SK-N-SH treated with all-trans-retinoic acid at 6 μM for 48 hours (cell line): Measurements from ENCODE around the gene LHFPL3.

Source experiments
- ATAC-seq: fragments of 200-7000 bp; cut with Tn5 transposase; 3 replicates; pipeline ENCODE4 v1.9.1; 2020; ENCODE audit warnings: mild to moderate bottlenecking, moderate library complexity
- ARNTL ChIP-seq: fragments of 450-650 bp; formaldehyde crosslinking; IDR thresholded peaks from 2 replicates; pipeline ENCODE4 v1.5.0; 2020; ENCODE audit warnings: low read depth, mild to moderate bottlenecking, moderate library complexity, borderline replicate concordance
- CSRNP3 ChIP-seq: fragments of 250-450 bp; sonication (Bioruptor Pico); IDR thresholded peaks from 2 replicates; pipeline ENCODE4 v1.5.1; 2021; ENCODE audit warnings: mild to moderate bottlenecking, moderate library complexity
- ESRRG ChIP-seq: fragments of 250-450 bp; sonication (Bioruptor Pico); IDR thresholded peaks from 2 replicates; pipeline ENCODE4 v1.6.1; 2021; ENCODE audit warnings: mild to moderate bottlenecking
- GLIS3 ChIP-seq: fragments of 250-450 bp; sonication (Bioruptor Pico); IDR thresholded peaks from 2 replicates; pipeline ENCODE4 v1.5.0; 2020; ENCODE audit warnings: mild to moderate bottlenecking, moderate library complexity
- ISL1 ChIP-seq: fragments of 250-450 bp; sonication (Bioruptor Pico); IDR thresholded peaks from 2 replicates; pipeline ENCODE4 v2.1.2; 2022; ENCODE audit warnings: mild to moderate bottlenecking, moderate library complexity
- OSR1 ChIP-seq: fragments of 250-450 bp; sonication (Bioruptor Pico); IDR thresholded peaks from 2 replicates; pipeline ENCODE4 v1.8.0; 2022; ENCODE audit warnings: moderate library complexity, mild to moderate bottlenecking, inconsistent platforms
- PPARA ChIP-seq: fragments of 250-450 bp; sonication (Bioruptor Pico); IDR thresholded peaks from 2 replicates; pipeline ENCODE4 v1.5.0; 2020; ENCODE audit warnings: mild to moderate bottlenecking, borderline replicate concordance
- RARB ChIP-seq: fragments of 250-450 bp; sonication (Bioruptor Pico); IDR thresholded peaks from 2 replicates; pipeline ENCODE4 v1.8.0; 2021; ENCODE audit warnings: mild to moderate bottlenecking, moderate library complexity
- SNAI2 ChIP-seq: fragments of 250-450 bp; sonication (Bioruptor Pico); IDR thresholded peaks from 2 replicates; pipeline ENCODE4 v1.5.0; 2020; ENCODE audit warnings: mild to moderate bottlenecking, moderate library complexity
- TCF4 ChIP-seq: fragments of 250-450 bp; sonication (Bioruptor Pico); IDR thresholded peaks from 2 replicates; pipeline ENCODE4 v1.8.0; 2021; ENCODE audit warnings: mild to moderate bottlenecking, moderate library complexity, borderline replicate concordance
- TSHZ2 ChIP-seq: fragments of 250-450 bp; sonication (Bioruptor Pico); IDR thresholded peaks from 2 replicates; pipeline ENCODE4 v1.5.0; 2020; ENCODE audit warnings: mild to moderate bottlenecking, moderate library complexity
- ZC3H10 ChIP-seq: fragments of 250-450 bp; sonication (Bioruptor Pico); IDR thresholded peaks from 2 replicates; pipeline ENCODE4 v1.5.1; 2021; ENCODE audit warnings: mild to moderate bottlenecking, moderate library complexity
- ZFP3 ChIP-seq: fragments of 250-450 bp; sonication (Bioruptor Pico); IDR thresholded peaks from 2 replicates; pipeline ENCODE4 v1.5.0; 2020; ENCODE audit warnings: mild to moderate bottlenecking, moderate library complexity
- ZNF565 ChIP-seq: fragments of 450-650 bp; formaldehyde crosslinking; conservative IDR thresholded peaks from 2 replicates; pipeline ENCODE4 v1.5.0; 2020; ENCODE audit warnings: low read depth, mild to moderate bottlenecking, moderate library complexity
- ZNF70 ChIP-seq: fragments of 450-650 bp; formaldehyde crosslinking; IDR thresholded peaks from 2 replicates; pipeline ENCODE4 v1.5.0; 2020; ENCODE audit warnings: mild to moderate bottlenecking, moderate library complexity
- TF ChIP-seq, protein P1 (sequence below): fragments of 250-450 bp; sonication (Bioruptor Pico); IDR thresholded peaks from 2 replicates; pipeline ENCODE4 v1.8.0; 2021; ENCODE audit warnings: low read depth, mild to moderate bottlenecking, moderate library complexity, borderline replicate concordance
- TF ChIP-seq, protein P2 (sequence below): fragments of 250-450 bp; sonication (Bioruptor Pico); IDR thresholded peaks from 2 replicates; pipeline ENCODE4 v1.8.0; 2020; ENCODE audit warnings: mild to moderate bottlenecking, moderate library complexity, borderline replicate concordance

LHFPL3 gene

DNA sequence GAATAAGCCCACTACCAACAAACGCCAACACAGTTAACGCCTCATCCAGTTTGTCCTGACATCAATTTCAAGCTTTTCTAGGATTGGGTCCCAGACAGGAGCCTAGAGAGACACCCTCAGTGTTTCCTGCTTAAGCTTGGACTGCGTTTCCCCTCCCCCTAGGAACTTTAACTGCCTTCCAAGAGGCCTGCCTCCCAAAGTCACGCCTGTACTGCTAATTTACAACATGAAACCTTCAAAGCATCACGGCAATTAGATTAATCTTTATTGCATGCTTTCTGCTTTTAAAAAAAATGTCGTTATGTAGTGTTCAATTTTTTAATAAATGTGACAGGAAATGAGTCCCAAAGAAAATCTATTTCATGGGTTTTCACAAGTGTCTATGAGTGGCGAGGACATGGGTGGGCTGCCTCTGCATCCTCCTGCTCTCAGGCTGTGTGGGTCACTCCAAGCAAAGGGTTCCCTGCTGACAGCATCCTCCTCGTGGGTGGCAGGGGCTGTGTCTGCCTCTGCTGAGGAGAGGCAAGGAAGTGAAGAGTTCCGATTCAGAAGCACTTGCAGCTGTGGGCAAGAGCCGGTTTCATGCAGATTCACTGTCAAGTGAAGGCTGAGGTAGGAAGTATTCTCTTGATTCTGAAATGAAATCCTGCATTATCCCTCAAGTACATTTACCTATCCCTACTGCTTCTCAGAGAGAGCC is 492.6 kb downstream of the LHFPL3 start:
- TF ChIP-seq SNAI2 (no peak), GLIS3 (CRISPR knock-in tag) (no peak), ZFP3 (CRISPR knock-in tag) (no peak), ESRRG (no peak)
- ATAC-seq: no peak

- ATAC-seq: no peak
- TF ChIP-seq PPARA (CRISPR knock-in tag) (no peak), ZNF565 (no peak), RARB (CRISPR knock-in tag) (no peak), OSR1 (CRISPR knock-in tag) (no peak), ZFP3 (CRISPR knock-in tag) (no peak), TSHZ2 (CRISPR knock-in tag) (no peak), ARNTL (CRISPR knock-in tag) (no peak), CSRNP3 (no peak), TCF4 (no peak)
- TF ChIP-seq, protein P1, sequence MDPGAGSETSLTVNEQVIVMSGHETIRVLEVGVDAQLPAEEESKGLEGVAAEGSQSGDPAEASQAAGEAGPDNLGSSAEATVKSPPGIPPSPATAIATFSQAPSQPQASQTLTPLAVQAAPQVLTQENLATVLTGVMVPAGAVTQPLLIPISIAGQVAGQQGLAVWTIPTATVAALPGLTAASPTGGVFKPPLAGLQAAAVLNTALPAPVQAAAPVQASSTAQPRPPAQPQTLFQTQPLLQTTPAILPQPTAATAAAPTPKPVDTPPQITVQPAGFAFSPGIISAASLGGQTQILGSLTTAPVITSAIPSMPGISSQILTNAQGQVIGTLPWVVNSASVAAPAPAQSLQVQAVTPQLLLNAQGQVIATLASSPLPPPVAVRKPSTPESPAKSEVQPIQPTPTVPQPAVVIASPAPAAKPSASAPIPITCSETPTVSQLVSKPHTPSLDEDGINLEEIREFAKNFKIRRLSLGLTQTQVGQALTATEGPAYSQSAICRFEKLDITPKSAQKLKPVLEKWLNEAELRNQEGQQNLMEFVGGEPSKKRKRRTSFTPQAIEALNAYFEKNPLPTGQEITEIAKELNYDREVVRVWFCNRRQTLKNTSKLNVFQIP (CRISPR knock-in tag): no peak
- TF ChIP-seq, protein P2, sequence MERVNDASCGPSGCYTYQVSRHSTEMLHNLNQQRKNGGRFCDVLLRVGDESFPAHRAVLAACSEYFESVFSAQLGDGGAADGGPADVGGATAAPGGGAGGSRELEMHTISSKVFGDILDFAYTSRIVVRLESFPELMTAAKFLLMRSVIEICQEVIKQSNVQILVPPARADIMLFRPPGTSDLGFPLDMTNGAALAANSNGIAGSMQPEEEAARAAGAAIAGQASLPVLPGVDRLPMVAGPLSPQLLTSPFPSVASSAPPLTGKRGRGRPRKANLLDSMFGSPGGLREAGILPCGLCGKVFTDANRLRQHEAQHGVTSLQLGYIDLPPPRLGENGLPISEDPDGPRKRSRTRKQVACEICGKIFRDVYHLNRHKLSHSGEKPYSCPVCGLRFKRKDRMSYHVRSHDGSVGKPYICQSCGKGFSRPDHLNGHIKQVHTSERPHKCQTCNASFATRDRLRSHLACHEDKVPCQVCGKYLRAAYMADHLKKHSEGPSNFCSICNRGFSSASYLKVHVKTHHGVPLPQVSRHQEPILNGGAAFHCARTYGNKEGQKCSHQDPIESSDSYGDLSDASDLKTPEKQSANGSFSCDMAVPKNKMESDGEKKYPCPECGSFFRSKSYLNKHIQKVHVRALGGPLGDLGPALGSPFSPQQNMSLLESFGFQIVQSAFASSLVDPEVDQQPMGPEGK (CRISPR knock-in tag): no peak
- TF ChIP-seq, all 23 proteins: peak for 0
These were observed 494.8 kb downstream of the LHFPL3 start for GRCh38 chr7:104823177-104823576.

- TF ChIP-seq RARB (CRISPR knock-in tag): no peak
- no peak for ATAC-seq
These were observed 496.7 kb downstream of the LHFPL3 start for GRCh38 chr7:104825099-104825498.

- no peak for TF ChIP-seq ARNTL (CRISPR knock-in tag)
- TF ChIP-seq ZNF70: no peak
- TF ChIP-seq GLIS3 (CRISPR knock-in tag): no peak
- TF ChIP-seq, protein P2 (CRISPR knock-in tag): no peak
- no peak for TF ChIP-seq ISL1 (CRISPR knock-in tag)
- no peak for ATAC-seq
These were observed 497.7 kb downstream of the LHFPL3 start for GRCh38 chr7:104826135-104826534.

GRCh38 chr7:104836976-104837375 is 508.6 kb downstream of the LHFPL3 start:
- TF ChIP-seq ZC3H10 (CRISPR knock-in tag) (no peak), CSRNP3 (no peak), ZNF70 (no peak), PPARA (CRISPR knock-in tag) (no peak), SNAI2 (no peak)
- TF ChIP-seq, protein P1 (CRISPR knock-in tag): no peak
- ATAC-seq: no peak
